Measurements from ENCODE around the gene SOWAHB.

SOWAHB gene

GRCh38 chr4:76850010-76850441, 47.9 kb downstream of the SOWAHB start:
- Mint-ChIP-seq H3K4me1 (no peaks in the 10 kb centered on the region), H3K36me3 (no peaks in the 10 kb centered on the region), H3K27me3 (peaks cover 4% of the 10 kb centered on the region), H3K4me3 (no peak overlapping the region), H3K9me3 (no peaks in the 10 kb centered on the region), H3K27ac (no peak overlapping the region)
- no peak for DNase-seq
- CTCF ChIA-PET: interaction anchor here (0.6 kb wide), 1 partner anchor 203 kb away, joined by 3 read pairs; no protein-coding TSS in a partner anchor

Measured in activated naive CD4-positive, alpha-beta T cell treated with anti-CD3 and anti-CD28 coated beads, Interleukin-2, amount 10 ng/mL, durations not matched to agents 7 days and 5 days (primary cell).